IPS-18c (cell line): Measurements from ENCODE around the gene TBC1D24.
"Not testable (repeated sequence)": the region's sequence is repeated elsewhere in the genome, so short reads cannot be mapped to it uniquely, and the experiment has no call there.

ENCODE experiments used
- H3K4me3 ChIP-seq: 2 replicates; pipeline ENCODE4 v1.7.0; 2013; ENCODE audit warnings: low read depth, mild to moderate bottlenecking, low read length, moderate library complexity; ENCODE audit not compliant: insufficient read depth
- H3K9me3 ChIP-seq: one replicate; pipeline ENCODE4 v1.6.1; 2013; ENCODE audit warnings: mild to moderate bottlenecking, low read length, moderate library complexity; ENCODE audit not compliant: control insufficient read depth, insufficient read depth

Gene TBC1D24

GRCh38 chr16:2529961-2530628 lies 55.2 kb downstream of the TBC1D24 start:
- Histone ChIP-seq H3K4me3 (no peak overlapping the region), H3K9me3 (no peaks in the 10 kb centered on the region)

DNA sequence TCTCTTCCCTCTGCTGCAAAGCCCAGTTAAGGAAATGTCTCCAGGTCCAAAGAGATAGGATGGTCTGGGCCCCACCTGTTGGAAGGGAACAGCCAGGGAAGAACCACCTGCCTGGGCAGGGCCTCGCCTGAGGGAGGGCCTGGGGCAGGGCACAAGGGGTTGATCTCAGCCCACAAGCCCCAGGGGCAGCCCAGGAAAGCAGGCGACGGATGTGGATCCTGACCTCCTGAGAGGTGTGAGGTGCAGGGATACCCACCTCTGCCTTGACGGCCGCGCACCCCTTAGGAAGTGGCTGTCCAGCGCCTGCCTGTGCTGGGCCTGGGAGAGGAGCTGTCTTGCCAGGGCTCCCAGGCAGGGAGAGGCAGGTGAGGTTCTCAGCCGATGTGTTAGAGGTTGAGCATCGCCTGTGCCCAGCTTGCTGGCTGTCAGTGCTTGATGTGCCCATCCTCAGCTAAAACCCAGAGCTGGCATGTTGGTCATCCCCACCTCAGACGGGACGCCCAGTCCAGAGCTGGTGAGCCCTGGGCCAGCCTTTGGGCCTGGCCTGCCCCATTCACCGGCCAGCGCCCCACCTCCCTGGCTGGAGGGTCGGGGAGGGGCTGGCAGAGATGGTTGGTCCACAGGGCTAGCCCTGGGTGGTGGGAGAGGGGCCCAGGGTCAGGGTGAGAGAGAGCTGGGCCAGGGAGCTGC lies 55.8 kb downstream of the TBC1D24 start:
- H3K9me3 ChIP-seq = no peaks in the 10 kb centered on the region
- H3K4me3 ChIP-seq = peak overlapping the region; percentile 71; the same call in 1 of the 2 replicates

DNA sequence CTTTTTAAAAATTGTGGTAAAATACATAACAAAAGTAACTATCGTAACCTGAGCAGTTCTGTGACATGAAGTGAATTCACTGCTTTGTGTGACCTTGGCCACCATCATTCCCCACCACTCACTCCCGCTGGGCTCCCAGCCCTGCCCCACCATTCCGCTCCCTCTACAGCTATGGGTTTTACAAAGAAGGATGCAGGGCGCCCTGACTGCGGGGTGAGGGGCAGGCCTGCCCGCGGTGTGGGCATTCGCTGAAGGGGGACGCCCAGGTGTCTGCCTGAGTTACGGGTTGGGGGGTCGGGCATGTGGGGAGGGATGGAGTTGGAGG lies 56.4 kb downstream of the TBC1D24 start, which contains the start of gene CEMP1:
TSS of gene CEMP1 (minus strand) at position 38 of the 325 bp plus-strand sequence. CDS start 335 bp downstream, outside the sequence.
- Histone ChIP-seq H3K4me3 (peak within 1 kb of the TSS; percentile 71), H3K9me3 (no peaks in the 10 kb centered on the region)

DNA sequence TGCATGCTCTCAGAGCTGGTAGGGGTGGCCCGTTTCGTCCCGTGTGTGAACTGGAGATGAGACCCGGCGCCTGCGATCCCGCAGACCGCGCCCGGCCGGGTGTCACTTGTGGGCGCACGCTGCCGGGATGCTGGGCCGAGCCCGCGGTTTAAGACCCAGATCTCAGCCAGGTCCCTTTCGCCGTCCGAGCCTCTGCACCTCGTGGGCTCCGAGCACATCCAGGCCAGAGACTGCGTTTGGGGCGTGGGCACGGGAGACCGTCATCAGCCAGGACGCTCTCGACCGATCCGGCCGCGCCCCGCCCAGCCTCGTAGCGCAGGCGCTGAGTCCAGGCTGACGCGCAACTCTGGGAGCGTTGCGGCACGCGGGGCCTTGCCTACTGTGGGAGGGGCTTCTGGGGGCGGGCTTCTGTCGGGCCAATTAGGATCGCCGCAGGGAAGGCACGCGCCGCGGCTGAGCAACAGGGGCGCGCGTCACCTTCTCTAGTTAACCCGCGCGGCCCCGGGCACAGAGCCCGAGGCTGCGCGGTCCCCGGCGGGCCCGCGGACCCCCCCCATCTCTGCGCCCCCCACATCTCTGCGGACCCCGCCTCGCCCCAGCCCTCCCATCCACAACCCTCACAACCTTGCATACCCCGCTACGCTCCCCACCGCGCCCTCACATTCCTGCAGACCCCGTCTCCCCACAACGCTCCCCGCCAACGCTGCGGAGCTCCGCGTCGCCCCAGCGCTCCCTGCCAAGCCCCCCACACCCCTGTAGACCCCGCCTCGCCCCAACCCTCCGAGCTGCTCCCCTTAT lies 57.0 kb downstream of the TBC1D24 start:
- H3K4me3 ChIP-seq = peak overlapping the region; percentile 71

DNA sequence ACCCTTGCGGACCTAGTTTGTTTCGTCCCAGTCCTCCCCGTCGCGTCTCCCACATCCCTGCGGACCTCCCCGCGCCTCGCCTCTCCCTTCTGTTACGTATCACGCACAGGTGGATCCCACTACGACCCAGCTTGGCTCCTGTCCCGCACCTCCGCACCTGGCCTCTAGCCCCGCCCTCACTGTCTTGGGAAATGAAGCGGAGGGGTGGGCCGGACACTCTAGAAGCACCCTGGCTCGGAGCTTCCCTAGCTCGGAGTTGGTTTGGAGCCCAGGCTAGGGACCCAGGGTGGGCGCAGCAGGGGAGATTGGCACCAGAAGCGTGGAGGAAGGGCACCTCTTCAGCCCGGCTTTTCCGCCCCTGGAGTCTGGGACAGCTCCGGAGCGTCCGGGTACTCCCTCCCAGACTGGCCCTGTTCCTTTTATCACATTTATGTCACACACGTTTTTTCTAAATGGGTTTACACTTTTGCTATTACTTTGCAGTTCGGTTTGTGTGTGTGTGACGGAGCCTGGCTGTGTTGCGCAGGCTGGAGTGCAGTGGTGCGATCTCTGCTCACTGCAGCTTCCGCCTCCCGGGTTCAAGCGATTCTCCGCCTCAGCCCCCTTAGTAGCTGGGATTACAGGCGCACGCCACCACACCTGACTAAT lies 57.7 kb downstream of the TBC1D24 start:
- Histone ChIP-seq H3K4me3 (peak overlapping the region; percentile 71), H3K9me3 (no peaks in the 10 kb centered on the region)

More for the DNA sequence above, 57.0 kb downstream of the TBC1D24 start:
- no peaks in the 10 kb centered on the region for H3K9me3 ChIP-seq

DNA sequence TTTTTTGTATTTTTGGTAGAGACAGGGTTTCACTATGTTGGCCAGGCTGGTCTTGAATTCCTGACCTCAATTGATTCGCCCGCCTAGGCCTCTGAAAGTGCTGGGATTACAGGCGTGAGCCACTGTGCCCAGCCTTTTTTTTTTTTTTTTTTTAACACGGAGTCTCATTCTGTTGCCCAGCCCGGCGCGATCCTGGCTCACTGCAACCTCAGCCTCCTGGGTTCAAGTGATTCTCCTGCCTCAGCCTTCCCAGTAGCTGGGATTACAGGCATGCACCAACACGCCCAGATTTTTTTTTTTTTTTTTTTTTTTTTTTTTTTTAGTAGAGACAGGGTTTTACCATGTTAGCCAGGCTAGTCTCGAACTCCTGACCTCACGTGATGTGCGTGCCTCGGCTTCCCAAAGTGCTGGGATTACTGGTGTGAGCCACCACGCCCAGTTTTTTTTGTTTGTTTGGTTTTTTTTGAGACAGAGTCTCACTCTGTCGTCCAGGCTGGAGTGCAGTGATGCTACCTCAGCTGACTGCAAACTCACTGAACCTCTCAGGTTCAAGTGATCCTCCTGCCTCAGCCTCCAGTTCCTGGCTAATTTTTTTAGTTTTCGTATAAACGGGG lies 58.3 kb downstream of the TBC1D24 start:
- not testable (repeated sequence) for H3K9me3 ChIP-seq
- H3K4me3 ChIP-seq = peak overlapping the region; percentile 71; the same call in 1 of the 2 replicates

- Histone ChIP-seq H3K4me3 (no peak overlapping the region), H3K9me3 (no peaks in the 10 kb centered on the region)
These were observed 59.0 kb downstream of the TBC1D24 start for GRCh38 chr16:2533912-2534311.

- not testable (repeated sequence) for H3K9me3 ChIP-seq, H3K4me3 ChIP-seq
These were observed 59.4 kb downstream of the TBC1D24 start for GRCh38 chr16:2534335-2534734.

DNA sequence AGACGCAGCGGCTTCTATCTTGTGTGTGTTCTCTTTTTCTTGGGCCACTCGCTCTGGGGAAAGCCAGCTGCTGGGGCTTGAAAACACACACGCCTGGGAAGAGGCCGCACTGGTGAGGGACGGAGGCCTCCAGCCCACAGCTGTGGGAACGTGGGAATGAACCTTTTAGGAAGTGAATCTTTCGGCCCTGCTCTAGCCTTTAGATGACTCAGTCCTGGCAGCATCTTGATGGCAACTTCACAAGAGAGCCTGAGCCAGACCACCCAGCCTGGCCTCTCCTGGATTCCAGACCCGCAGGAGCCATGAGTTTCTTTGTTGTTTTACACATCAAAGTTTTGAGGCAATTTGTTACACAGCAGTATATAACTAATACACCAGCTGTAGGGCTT lies 60.7 kb downstream of the TBC1D24 start:
- H3K9me3 ChIP-seq = no peaks in the 10 kb centered on the region

GRCh38 chr16:2537451-2538379 lies 62.8 kb downstream of the TBC1D24 start, which contains the start of gene PDPK1:
Gene PDPK1, plus strand, starts transcription at chr16:2538021. Its CDS starts 92 bp downstream, at chr16:2538113.
- H3K4me3 ChIP-seq = peak within 1 kb of the TSS; percentile 59
- H3K9me3 ChIP-seq = no peaks in the 10 kb centered on the region

More for the DNA sequence above, 60.7 kb downstream of the TBC1D24 start:
- H3K4me3 ChIP-seq = no peak overlapping the region

DNA sequence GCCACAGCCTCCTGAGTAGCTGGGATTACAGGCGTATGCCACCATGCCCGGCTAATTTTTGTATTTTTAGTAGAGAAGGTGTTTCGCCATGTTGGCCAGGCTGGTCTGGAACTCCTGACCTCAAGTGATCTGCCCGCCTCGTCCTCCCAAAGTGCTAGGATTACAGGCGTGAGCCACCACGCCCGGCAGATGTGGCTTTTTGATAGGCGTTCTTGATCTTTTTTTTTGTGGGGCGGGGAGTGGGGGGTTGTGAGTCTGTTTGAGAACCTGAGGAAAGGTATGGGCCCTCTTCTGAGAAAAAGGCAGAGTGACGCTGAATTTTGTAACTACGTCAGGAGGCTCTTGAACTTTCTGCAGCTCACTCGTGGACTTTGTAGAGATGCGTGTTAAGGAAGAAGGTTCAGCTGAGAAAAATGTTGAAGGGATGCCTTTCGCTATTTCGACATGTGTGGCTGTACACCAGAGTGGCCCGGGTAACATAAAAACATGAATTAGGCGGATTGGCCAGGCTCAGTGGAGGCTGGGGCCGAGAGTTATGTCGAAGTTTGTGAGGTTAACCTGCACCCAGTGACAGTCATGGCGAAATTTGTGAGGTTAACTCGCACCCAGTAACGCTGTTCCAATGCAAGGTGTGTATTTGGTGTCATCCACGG lies 64.4 kb downstream of the TBC1D24 start:
- not testable (repeated sequence) for H3K4me3 ChIP-seq, H3K9me3 ChIP-seq

DNA sequence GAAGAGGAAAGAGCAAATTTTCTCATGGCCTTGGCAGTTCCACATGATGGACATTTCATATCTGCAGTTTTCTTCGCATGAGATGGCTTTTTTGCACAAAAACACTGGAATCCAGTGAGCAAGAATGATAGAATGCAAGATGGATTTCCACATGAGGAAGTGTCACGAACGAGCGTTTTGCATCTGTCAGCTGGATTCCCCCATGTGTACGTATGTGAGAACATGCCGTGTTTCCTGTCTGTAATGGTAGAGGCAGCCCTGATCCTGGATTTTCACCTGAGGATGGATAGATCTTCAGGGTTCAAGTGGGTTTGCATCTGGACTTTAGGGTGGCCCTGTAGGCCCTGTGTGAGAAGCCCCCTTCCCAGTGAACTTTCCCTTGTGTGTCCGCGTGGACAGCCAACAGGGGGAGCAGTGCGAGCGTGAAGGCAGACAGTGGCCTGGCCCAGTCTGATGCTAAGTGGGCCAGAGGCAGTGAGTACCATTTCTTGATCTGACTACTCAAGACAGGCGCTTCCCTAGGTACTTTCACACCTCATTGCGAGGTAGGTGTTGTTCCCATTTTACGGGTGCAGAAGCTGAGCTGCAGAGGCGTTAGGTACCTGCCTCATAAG lies 65.0 kb downstream of the TBC1D24 start:
- not testable (repeated sequence) for H3K4me3 ChIP-seq, H3K9me3 ChIP-seq

- not testable (repeated sequence) for H3K9me3 ChIP-seq, H3K4me3 ChIP-seq
These were observed 66.0 kb downstream of the TBC1D24 start for GRCh38 chr16:2540912-2541311.

DNA sequence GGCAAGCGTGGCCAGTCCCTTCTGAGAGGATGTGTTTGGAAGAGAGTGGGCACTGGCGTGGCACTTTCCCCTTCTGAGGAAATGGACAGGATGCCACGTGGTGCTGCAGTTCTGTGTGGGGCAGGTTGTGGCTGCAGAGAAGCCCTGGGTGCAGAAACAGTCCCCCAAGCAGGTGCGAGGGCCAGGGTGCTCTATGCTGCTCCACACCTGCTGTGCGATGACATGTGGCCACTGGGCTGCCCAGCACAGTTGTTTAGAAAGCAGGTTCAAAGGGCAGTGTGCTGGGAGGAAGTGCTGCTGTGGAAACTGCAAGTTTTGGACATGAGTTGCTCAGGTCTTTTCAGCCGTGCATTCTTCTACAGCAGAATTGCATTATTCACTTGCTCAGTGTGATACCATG lies 66.5 kb downstream of the TBC1D24 start:
- not testable (repeated sequence) for H3K4me3 ChIP-seq, H3K9me3 ChIP-seq

DNA sequence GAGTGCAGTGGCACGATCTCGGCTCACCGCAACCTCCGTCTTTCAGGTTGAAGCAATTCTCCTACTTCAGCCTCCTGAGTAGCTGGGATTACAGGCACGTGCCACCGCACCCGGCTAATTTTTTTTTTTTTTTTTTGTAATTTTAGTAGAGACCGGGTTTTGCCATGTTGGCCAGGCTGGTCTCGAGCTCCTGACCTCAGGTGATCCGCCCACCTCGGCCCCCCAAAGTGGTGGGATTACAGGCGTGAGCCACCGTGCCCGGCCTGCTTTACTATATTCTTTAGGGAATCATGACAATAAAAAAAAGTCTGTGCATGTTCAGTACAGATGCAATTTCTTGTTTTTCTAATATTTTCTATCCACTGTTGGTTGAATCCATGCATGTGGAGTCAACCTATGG lies 68.8 kb downstream of the TBC1D24 start:
- H3K4me3 ChIP-seq, H3K9me3 ChIP-seq: not testable (repeated sequence)
